ENCODE measurements around the gene KIAA0825.

The KIAA0825 gene

GRCh38 chr5:94429566-94429965 lies 188.8 kb downstream of the KIAA0825 start:
- no peak for DNase-seq

GRCh38 chr5:94425396-94425795 lies 193.0 kb downstream of the KIAA0825 start:
- DNase-seq, result no peak

GRCh38 chr5:94423411-94423810 lies 195.0 kb downstream of the KIAA0825 start:
- no peak for DNase-seq

GRCh38 chr5:94422812-94423211 lies 195.6 kb downstream of the KIAA0825 start:
- no peak for DNase-seq

- no peak for DNase-seq
Observed at GRCh38 chr5:94420885-94421284, 197.5 kb downstream of the KIAA0825 start.

GRCh38 chr5:94415798-94416197 lies 202.6 kb downstream of the KIAA0825 start:
- no peak for DNase-seq

- DNase-seq, result no peak
Observed at GRCh38 chr5:94409440-94409839, 209.0 kb downstream of the KIAA0825 start.

GRCh38 chr5:94407023-94407422 lies 211.4 kb downstream of the KIAA0825 start:
- DNase-seq, result no peak

- no peak for DNase-seq
Observed at GRCh38 chr5:94403483-94403882, 214.9 kb downstream of the KIAA0825 start.

GRCh38 chr5:94402096-94402495 lies 216.3 kb downstream of the KIAA0825 start:
- no peak for DNase-seq

GRCh38 chr5:94397508-94397907 lies 220.9 kb downstream of the KIAA0825 start:
- DNase-seq, result no peak

GRCh38 chr5:94396687-94397086 lies 221.7 kb downstream of the KIAA0825 start:
- DNase-seq, result no peak

- no peak for DNase-seq
Observed at GRCh38 chr5:94395468-94395867, 222.9 kb downstream of the KIAA0825 start.

- DNase-seq, result no peak
Observed at GRCh38 chr5:94391996-94392395, 226.4 kb downstream of the KIAA0825 start.

GRCh38 chr5:94389515-94389899 lies 228.9 kb downstream of the KIAA0825 start:
- DNase-seq, result no peak

- no peak for DNase-seq
Observed at GRCh38 chr5:94388773-94389514, 229.5 kb downstream of the KIAA0825 start.

GRCh38 chr5:94385767-94386166 lies 232.6 kb downstream of the KIAA0825 start:
- DNase-seq, result no peak

- DNase-seq, result no peak
Observed at GRCh38 chr5:94378062-94378461, 240.3 kb downstream of the KIAA0825 start.

- no peak for DNase-seq
Observed at GRCh38 chr5:94376672-94377345, 241.6 kb downstream of the KIAA0825 start.

- no peak for DNase-seq
Observed at GRCh38 chr5:94375801-94376200, 242.6 kb downstream of the KIAA0825 start.

GRCh38 chr5:94374336-94374735 lies 244.1 kb downstream of the KIAA0825 start:
- DNase-seq, result no peak

- no peak for DNase-seq
Observed at GRCh38 chr5:94367900-94368299, 250.5 kb downstream of the KIAA0825 start.

- no peak for DNase-seq
Observed at GRCh38 chr5:94366811-94367210, 251.6 kb downstream of the KIAA0825 start.

- DNase-seq, result no peak
Observed at GRCh38 chr5:94362857-94363256, 255.5 kb downstream of the KIAA0825 start.

Measured in activated T-cell treated with anti-CD3 and anti-CD28 coated beads for 4 hours (primary cell).